HepG2 (cell line): ENCODE data around the gene TRIM37. TPM values are rescaled to one million over a fixed set of nuclear protein-coding genes. Genes with fewer than 3 reads are reported as not detected.

Experiments used
- ATAC-seq: fragments of 200-7000 bp; cut with Tn5 transposase; 3 replicates; pipeline ENCODE4 v1.9.1; 2020; ENCODE audit warnings: mild to moderate bottlenecking, moderate library complexity
- BruUV-seq: library from RNA; stranded (reverse); fragments of 400-500 nt; replicated peaks from 2 replicates; lab custom pipeline; 2021; lab: Mats Ljungman, UMichigan
- CTCF ChIA-PET: fragments of 300-600 bp; formaldehyde crosslinking; extraction: SDS; loops from one replicate; lab custom pipeline; 2021; ENCODE audit warnings: low total read pairs, inconsistent platforms, low intra/inter-chr PET ratio; lab: Yijun Ruan, JAX
- POLR2A ChIA-PET: fragments of 350-600 bp; sonication (Branson Sonifier 250); formaldehyde crosslinking; loops from one replicate; lab custom pipeline; 2020; ENCODE audit warnings: antibody characterized with exemption, inconsistent platforms; lab: Yijun Ruan, JAX
- DNase-seq: peaks from one replicate; pipeline ENCODE4 v3.0.0-alpha.2; 2015; ENCODE audit warnings: low spot score
- FAIRE-seq: peaks from 3 replicates; lab custom pipeline; 2011; peaks lifted over from hg19 to GRCh38; lab: Jason Lieb, UNC
- H2AFZ ChIP-seq: one replicate; pipeline ENCODE4 v1.6.1; 2011; ENCODE audit warnings: low read length, inconsistent platforms
- H3K27ac ChIP-seq: fragments of 300-600 bp; 3 replicates; pipeline ENCODE4 v1.8.0; 2011; ENCODE audit warnings: mixed run types, mild to moderate bottlenecking, mixed read lengths, low read length, inconsistent platforms; ENCODE audit not compliant: insufficient read depth; ENCODE audit errors: extremely low read length
- H3K27me3 ChIP-seq, 2 experiments: fragments of 200-600 bp in 1 of 2; 2 replicates in 1 of 2; 3 replicates in 1 of 2; pipeline versions ENCODE4 v1.6.0 to v1.8.0; 2011; ENCODE audit warnings: low read length in 2 of 2, mild to moderate bottlenecking in 2 of 2, moderate library complexity in 2 of 2, inconsistent platforms in 1 of 2; ENCODE audit not compliant: insufficient read depth in 2 of 2, control insufficient read depth in 1 of 2
- H3K36me3 ChIP-seq, 2 experiments: fragments of 200-600 bp in 1 of 2; replicated peaks in 1 of 2; 2 replicates in 1 of 2; 3 replicates in 1 of 2; pipeline versions ENCODE4 v1.5.1 to v1.8.0; 2011; ENCODE audit warnings: low read length in 2 of 2, inconsistent platforms in 1 of 2; ENCODE audit not compliant: insufficient read depth in 2 of 2, control insufficient read depth in 1 of 2
- H3K4me1 ChIP-seq: 2 replicates; pipeline ENCODE4 v1.5.1; 2012; ENCODE audit warnings: low read length, inconsistent platforms; ENCODE audit not compliant: insufficient read depth
- H3K4me2 ChIP-seq: 2 replicates; pipeline ENCODE4 v1.6.0; 2011; ENCODE audit warnings: low read depth, low read length, inconsistent platforms
- H3K4me3 ChIP-seq, 3 experiments: fragments of 200-600 bp in 1 of 3; sonication (generic), shearing (Covaris generic) in 1 of 3; replicated peaks in 1 of 3; 2 replicates each; pipeline ENCODE4 v1.5.1; 2011 to 2016; ENCODE audit warnings: low read length in 3 of 3, inconsistent platforms in 2 of 3, low read depth in 2 of 3, mild to moderate bottlenecking in 2 of 3, control low read depth in 1 of 3, mixed read lengths in 1 of 3; ENCODE audit not compliant: insufficient read depth in 1 of 3
- H3K79me2 ChIP-seq: one replicate; pipeline ENCODE4 v1.6.1; 2011; ENCODE audit warnings: low read length, inconsistent platforms; ENCODE audit not compliant: insufficient read depth
- H3K9ac ChIP-seq: 2 replicates; pipeline ENCODE4 v1.6.0; 2011; ENCODE audit warnings: mild to moderate bottlenecking, low read depth, low read length, inconsistent platforms; ENCODE audit not compliant: insufficient read depth
- H3K9me3 ChIP-seq: 2 replicates; pipeline ENCODE4 v1.5.1; 2012; ENCODE audit warnings: mild to moderate bottlenecking, low read length
- H4K20me1 ChIP-seq: 2 replicates; pipeline ENCODE4 v1.6.0; 2011; ENCODE audit warnings: inconsistent platforms, mild to moderate bottlenecking, low read length, moderate library complexity; ENCODE audit not compliant: insufficient read depth
- CREM ChIP-seq, 2 experiments: sonication (generic) in 1 of 2; formaldehyde crosslinking in 1 of 2; IDR thresholded peaks; 2 replicates each; pipeline versions ENCODE4 v1.4.0 to v1.6.1; 2016 to 2020; ENCODE audit warnings: antibody characterized with exemption in 1 of 2, mild to moderate bottlenecking in 1 of 2, missing genetic modification reagents in 1 of 2
- LCORL ChIP-seq, 2 experiments: fragments of 450-650 bp in 1 of 2; sonication (generic) in 1 of 2; formaldehyde crosslinking in 1 of 2; IDR thresholded peaks; 2 replicates each; pipeline versions ENCODE4 v1.5.0 to v1.6.1; 2017 to 2020; ENCODE audit warnings: antibody characterized with exemption in 1 of 2, missing genetic modification reagents in 1 of 2
- MAFK ChIP-seq, 2 experiments: IDR thresholded peaks in 1 of 2; conservative IDR thresholded peaks in 1 of 2; 2 replicates each; pipeline ENCODE4 v1.6.1; 2011; ENCODE audit warnings: improper control_type of control experiment in 2 of 2, low read length in 2 of 2
- PPARG ChIP-seq: conservative IDR thresholded peaks from 2 replicates; pipeline ENCODE4 v1.6.1; 2016; ENCODE audit warnings: missing biosample characterization, missing genetic modification reagents
- ZMYM3 ChIP-seq: sonication (generic); formaldehyde crosslinking; IDR thresholded peaks from 2 replicates; pipeline ENCODE4 v1.5.1; 2020; ENCODE audit warnings: mild to moderate bottlenecking, missing genetic modification reagents
- ZNF101 ChIP-seq: sonication (generic); formaldehyde crosslinking; IDR thresholded peaks from 2 replicates; pipeline ENCODE4 v1.4.0; 2020; ENCODE audit warnings: mild to moderate bottlenecking, low read depth, missing genetic modification reagents, borderline replicate concordance
- ZNF598 ChIP-seq: sonication (generic); formaldehyde crosslinking; IDR thresholded peaks from 2 replicates; pipeline ENCODE4 v1.5.1; 2020; ENCODE audit warnings: mild to moderate bottlenecking, missing genetic modification reagents, borderline replicate concordance
- WGBS: methylation state at CpG from one replicate; pipeline ENCODE4 v1.1.6; 2017; ENCODE audit warnings: low lambda C conversion rate; 5-methylcytosine and 5-hydroxymethylcytosine counted together
- in situ Hi-C: cut with HindIII; loops from 2 replicates; pipeline ENCODE4 v1.10.0; 2017; ENCODE audit warnings: low pct_unique_long_range_greater_than_20kb; ENCODE audit not compliant: extremely low pct_ligation_motif_present
- intact Hi-C: fragments of 100-400 bp; cut with micrococcal nuclease; formaldehyde crosslinking; loops from one replicate; pipeline ENCODE4 v1.10.0; 2022; ENCODE audit not compliant: unreplicated experiment
- polyA plus RNA-seq, 8 experiments: library from polyadenylated mRNA; depleted of rRNA in 3 of 8; stranded (reverse) in 7 of 8; unstranded in 1 of 8; fragments of >200 nt; fragmentation: Illumina TruSeq in 4 of 8; extraction: Trizol in 4 of 8; gene quantifications; 2 replicates each; pipeline versions ENCODE4 v1.2.1 to v1.2.3, GENCODE V29; 2011 to 2016; ENCODE audit warnings: low read depth in 4 of 8, missing spikeins in 1 of 8, mixed read lengths in 1 of 8; ENCODE audit not compliant: insufficient read depth in 1 of 8
- total RNA-seq, 5 experiments: library from RNA; depleted of rRNA; stranded (reverse); fragments of >200 nt; fragmentation: Illumina TruSeq; extraction: Trizol; gene quantifications; 2 replicates each; pipeline ENCODE4 v1.2.3, GENCODE V29; 2016; ENCODE audit warnings: low read depth in 1 of 5
- TF ChIP-seq, protein P1 (sequence below): sonication (generic); formaldehyde crosslinking; IDR thresholded peaks from 2 replicates; pipeline ENCODE4 v1.5.1; 2020; ENCODE audit warnings: missing genetic modification reagents, mild to moderate bottlenecking, borderline replicate concordance
- TF ChIP-seq, protein P2 (sequence below), 2 experiments: fragments of 450-650 bp in 1 of 2; sonication (generic) in 1 of 2; formaldehyde crosslinking; IDR thresholded peaks; 2 replicates each; pipeline versions ENCODE4 v1.5.0 to v1.8.0; 2020 to 2022; ENCODE audit warnings: mild to moderate bottlenecking in 1 of 2, missing genetic modification reagents in 1 of 2
- TF ChIP-seq, protein P3 (sequence below), 2 experiments: sonication (generic) in 1 of 2; formaldehyde crosslinking in 1 of 2; IDR thresholded peaks; 2 replicates each; pipeline versions ENCODE4 v1.5.1 to v1.6.1; 2011 to 2020; ENCODE audit warnings: borderline replicate concordance in 1 of 2, low read depth in 1 of 2, low read length in 1 of 2, mild to moderate bottlenecking in 1 of 2, missing genetic modification reagents in 1 of 2, moderate library complexity in 1 of 2

Gene TRIM37
- total and polyA plus RNA-seq, 2 of the 13 experiments (the other 11 are each of a cell fraction or from before 2014, with no cell fraction given) = 12.4 to 39.1 TPM

DNA sequence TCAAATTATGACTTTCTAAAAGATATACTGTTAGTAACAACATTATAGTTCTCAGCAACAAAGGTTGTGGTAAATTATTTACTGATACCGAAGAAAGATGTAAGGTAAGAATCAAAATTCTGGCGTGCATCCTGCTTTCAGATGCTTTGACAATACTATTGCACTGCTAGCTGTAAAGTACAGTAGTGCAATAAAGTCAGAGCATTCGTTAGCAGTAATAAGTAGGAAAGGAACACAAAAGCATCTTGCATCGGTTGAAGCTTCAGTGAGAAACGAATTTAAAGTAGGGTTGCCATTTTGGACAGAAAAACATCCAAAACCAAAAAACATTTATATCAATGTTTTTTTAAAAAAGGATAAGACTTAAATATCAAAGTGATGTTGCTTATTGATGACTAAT lies 44.3 kb upstream of the TRIM37 start (continued):
- TF ChIP-seq, protein P1, sequence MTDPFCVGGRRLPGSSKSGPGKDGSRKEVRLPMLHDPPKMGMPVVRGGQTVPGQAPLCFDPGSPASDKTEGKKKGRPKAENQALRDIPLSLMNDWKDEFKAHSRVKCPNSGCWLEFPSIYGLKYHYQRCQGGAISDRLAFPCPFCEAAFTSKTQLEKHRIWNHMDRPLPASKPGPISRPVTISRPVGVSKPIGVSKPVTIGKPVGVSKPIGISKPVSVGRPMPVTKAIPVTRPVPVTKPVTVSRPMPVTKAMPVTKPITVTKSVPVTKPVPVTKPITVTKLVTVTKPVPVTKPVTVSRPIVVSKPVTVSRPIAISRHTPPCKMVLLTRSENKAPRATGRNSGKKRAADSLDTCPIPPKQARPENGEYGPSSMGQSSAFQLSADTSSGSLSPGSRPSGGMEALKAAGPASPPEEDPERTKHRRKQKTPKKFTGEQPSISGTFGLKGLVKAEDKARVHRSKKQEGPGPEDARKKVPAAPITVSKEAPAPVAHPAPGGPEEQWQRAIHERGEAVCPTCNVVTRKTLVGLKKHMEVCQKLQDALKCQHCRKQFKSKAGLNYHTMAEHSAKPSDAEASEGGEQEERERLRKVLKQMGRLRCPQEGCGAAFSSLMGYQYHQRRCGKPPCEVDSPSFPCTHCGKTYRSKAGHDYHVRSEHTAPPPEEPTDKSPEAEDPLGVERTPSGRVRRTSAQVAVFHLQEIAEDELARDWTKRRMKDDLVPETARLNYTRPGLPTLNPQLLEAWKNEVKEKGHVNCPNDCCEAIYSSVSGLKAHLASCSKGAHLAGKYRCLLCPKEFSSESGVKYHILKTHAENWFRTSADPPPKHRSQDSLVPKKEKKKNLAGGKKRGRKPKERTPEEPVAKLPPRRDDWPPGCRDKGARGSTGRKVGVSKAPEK (CRISPR knock-in tag) = no peak
- TF ChIP-seq, protein P2, sequence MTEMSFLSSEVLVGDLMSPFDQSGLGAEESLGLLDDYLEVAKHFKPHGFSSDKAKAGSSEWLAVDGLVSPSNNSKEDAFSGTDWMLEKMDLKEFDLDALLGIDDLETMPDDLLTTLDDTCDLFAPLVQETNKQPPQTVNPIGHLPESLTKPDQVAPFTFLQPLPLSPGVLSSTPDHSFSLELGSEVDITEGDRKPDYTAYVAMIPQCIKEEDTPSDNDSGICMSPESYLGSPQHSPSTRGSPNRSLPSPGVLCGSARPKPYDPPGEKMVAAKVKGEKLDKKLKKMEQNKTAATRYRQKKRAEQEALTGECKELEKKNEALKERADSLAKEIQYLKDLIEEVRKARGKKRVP (CRISPR knock-in tag; IDR thresholded peaks at IDR 0.05) = no peak
- TF ChIP-seq LCORL (IDR thresholded peaks at IDR 0.05) (no peak), LCORL (CRISPR knock-in tag; IDR thresholded peaks at IDR 0.05) (no peak)

DNA sequence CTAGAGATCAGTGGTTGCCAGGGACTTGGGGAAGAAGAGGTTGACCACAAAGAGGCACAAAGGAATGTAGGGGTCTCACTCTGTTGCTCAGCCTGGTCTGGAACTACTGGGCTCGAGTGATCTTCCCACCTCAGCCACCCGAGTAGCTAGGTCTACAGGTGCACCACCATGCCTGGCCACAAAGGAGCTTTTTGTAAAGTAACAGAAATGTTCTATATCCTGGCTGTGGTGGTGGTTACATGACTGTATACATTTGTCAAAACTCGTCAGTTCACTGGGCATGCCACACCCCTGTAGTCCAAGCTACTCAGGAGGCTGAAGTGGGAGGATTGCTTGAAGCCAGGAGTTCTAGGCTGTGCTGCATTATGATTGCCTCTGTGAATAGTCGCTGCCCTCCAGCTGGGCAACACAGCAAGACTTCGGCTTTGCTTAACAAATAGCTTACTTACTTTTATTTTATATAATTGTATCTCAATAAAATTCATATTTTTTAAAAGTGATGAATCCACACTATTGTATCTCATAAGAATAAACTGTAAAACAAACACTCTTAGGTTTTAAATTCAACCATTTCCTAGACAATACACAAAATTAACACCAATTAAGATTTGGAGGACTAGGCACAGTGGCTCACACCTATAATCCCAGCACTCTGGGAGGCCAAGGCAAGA lies 43.3 kb upstream of the TRIM37 start:
- in situ Hi-C loops (loop anchor here (5.0 kb wide), 1 partner anchor 43 kb away; the partner anchor contains the start of gene TRIM37), intact Hi-C loops (no loop called here)
- CTCF ChIA-PET = no interaction called here
- DNase-seq = no peak
- ATAC-seq = peak; percentile 9; the same call in 2 of the 3 replicates
- Histone ChIP-seq H2AFZ (no peak overlapping the region), H3K9me3 (no peaks in the 10 kb centered on the region), H3K79me2 (peaks cover 98% of the 10 kb centered on the region), H4K20me1 (no peaks in the 10 kb centered on the region; the same call in none of the 2 replicates)
- POLR2A ChIA-PET = no interaction called here
- FAIRE-seq = no peak
- TF ChIP-seq ZNF598 (CRISPR knock-in tag) (0 out of 2 replicates have a peak, but pooled peaks have one; percentile 36), PPARG (CRISPR knock-in tag) (no peak), ZNF101 (CRISPR knock-in tag) (no peak), CREM (IDR thresholded peaks at IDR 0.05) (no peak), CREM (CRISPR knock-in tag; IDR thresholded peaks at IDR 0.05) (no peak), MAFK (conservative IDR thresholded peaks at IDR 0.05 in 1 of 2, IDR thresholded peaks at IDR 0.05 in 1 of 2; ENCODE audit: low read length in 2 of 2) (no peak), ZMYM3 (peak; percentile 26; the same call in 1 of the 2 replicates)
- TF ChIP-seq, protein P3, sequence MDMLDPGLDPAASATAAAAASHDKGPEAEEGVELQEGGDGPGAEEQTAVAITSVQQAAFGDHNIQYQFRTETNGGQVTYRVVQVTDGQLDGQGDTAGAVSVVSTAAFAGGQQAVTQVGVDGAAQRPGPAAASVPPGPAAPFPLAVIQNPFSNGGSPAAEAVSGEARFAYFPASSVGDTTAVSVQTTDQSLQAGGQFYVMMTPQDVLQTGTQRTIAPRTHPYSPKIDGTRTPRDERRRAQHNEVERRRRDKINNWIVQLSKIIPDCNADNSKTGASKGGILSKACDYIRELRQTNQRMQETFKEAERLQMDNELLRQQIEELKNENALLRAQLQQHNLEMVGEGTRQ (IDR thresholded peaks at IDR 0.05; ENCODE audit: low read depth, low read length) = no peak
- TF ChIP-seq, protein P3 (CRISPR knock-in tag; IDR thresholded peaks at IDR 0.05; ENCODE audit: borderline replicate concordance) = no peak
- TF ChIP-seq, all 625 proteins: peak for 2
- Histone ChIP-seq H3K9ac (no peak overlapping the region), H3K4me1 (peaks cover 56% of the 10 kb centered on the region), H3K36me3 (peaks cover 2 to 8% of the 10 kb centered on the region in 2 experiments; a peak in 2 of 5 replicates), H3K27ac (no peak overlapping the region), H3K27me3 (no peaks in the 10 kb centered on the region; a peak in 1 of 5 replicates), H3K4me2 (no peak overlapping the region), H3K4me3 (no peak overlapping the region)
- no TSS peak for BruUV-seq
- 93% methylated on average over 5 of the region's 5 CpGs for whole genome bisulfite sequencing
